Regular cardiac myocyte (primary cell): ENCODE results near the gene ARPIN. TPM values are rescaled to one million over a fixed set of nuclear protein-coding genes. Genes with fewer than 3 reads are reported as not detected.

Experiments used
- total RNA-seq: library from RNA; depleted of rRNA; stranded (reverse); fragments of >200 nt; gene quantifications from 2 replicates; pipeline ENCODE4 v1.2.3, GENCODE V29; 2014

ARPIN gene
- 7.6 and 11.3 TPM in 2 replicates for total RNA-seq

DNA sequence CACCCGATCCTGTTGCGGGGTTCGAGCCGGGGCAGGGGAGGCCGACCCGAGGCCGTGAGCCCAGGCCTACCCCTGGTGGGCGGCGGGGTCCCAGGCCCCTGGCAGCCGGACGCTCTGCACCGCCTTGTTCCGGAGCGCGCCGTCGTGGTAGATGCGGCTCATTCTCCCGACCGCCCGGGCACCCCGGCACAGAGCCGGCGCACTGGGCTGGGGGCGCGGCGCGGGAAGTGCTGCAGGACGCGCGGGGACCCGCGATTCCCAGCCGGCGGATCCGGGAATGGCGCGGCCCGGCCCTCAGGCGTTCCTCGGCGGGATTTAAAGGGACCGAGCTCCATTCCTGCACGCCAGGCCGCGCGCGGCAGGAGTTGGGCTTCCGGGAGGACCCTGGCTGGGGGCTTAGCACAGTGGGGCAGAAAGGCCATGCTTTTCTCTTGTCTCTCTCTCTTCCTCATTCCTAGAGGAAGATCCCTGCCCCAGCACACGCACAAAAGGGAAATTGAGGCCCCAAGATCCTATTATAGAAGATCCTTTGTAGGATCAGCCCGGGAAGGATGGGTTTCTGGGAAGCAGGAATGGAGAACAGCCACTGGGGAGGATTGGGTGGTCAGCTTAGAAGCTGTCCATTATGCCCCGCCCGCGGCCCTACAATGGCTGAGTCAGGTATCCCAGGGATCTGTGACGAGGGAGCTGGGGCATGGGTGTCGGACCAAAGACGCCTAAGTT is at the start of gene ARPIN:
Gene ARPIN (minus strand): TSS at position 279 of the 723 bp plus-strand sequence. CDS start 117 bp downstream, at position 162.

GRCh38 chr15:89893696-89894447 is 18.9 kb downstream of the ARPIN start, which contains the start of gene AP3S2:
Gene AP3S2 (minus strand): TSS chr15:89893994. CDS start chr15:89893949, 45 bp downstream.

Other genes with a start within 250 kb of the ARPIN start
- gene PLIN1, start 233.6 kb downstream of the ARPIN start, total RNA-seq = under 0.01 and 0.28 TPM in 2 replicates
- gene PEX11A, start 222.2 kb downstream of the ARPIN start, total RNA-seq = 2.9 and 8.2 TPM in 2 replicates
- under 0.01 TPM in 1 of 2 replicates, not detected in the other for gene WDR93, start 222.1 kb downstream of the ARPIN start, total RNA-seq
- 0.19 and 0.28 TPM in 2 replicates for gene MESP1, start 161.7 kb downstream of the ARPIN start, total RNA-seq
- 0.56 and 0.77 TPM in 2 replicates for gene MESP2, start 136.6 kb downstream of the ARPIN start, total RNA-seq
- gene ANPEP, start 98.1 kb downstream of the ARPIN start, total RNA-seq = 24.0 and 42.4 TPM in 2 replicates
- 46.8 and 75.0 TPM in 2 replicates for gene AP3S2, start 19.0 kb downstream of the ARPIN start, total RNA-seq
- gene ZNF710, start 88.4 kb upstream of the ARPIN start, total RNA-seq = 5.1 and 11.3 TPM in 2 replicates
- 35.2 and 51.6 TPM in 2 replicates for gene IDH2, start 189.5 kb upstream of the ARPIN start, total RNA-seq